AG04450 (cell line): Measurements from ENCODE around the gene EPHB4. TPM values are rescaled to one million over a fixed set of nuclear protein-coding genes. Genes with fewer than 3 reads are reported as not detected.

Experiments
- CTCF ChIA-PET: fragments of 300-600, 350-600 bp; formaldehyde crosslinking; extraction: SDS; loops from one replicate; lab custom pipeline; 2022; ENCODE audit warnings: antibody characterized with exemption, inconsistent platforms; lab: Charles Lee
- POLR2A ChIA-PET: fragments of 350-600 bp; formaldehyde crosslinking; extraction: SDS; loops from one replicate; lab custom pipeline; 2021; ENCODE audit warnings: antibody characterized with exemption, inconsistent platforms; lab: Yijun Ruan, JAX
- DNase-seq: peaks from one replicate; pipeline ENCODE4 v3.0.0-alpha.2; 2011; ENCODE audit warnings: low read depth, low spot score
- H3K27ac ChIP-seq: one replicate; pipeline ENCODE4 v1.5.1; 2012; ENCODE audit warnings: low read depth, low read length, control low read depth
- H3K27me3 ChIP-seq: one replicate; pipeline ENCODE4 v1.6.0; 2012; ENCODE audit warnings: low read length; ENCODE audit not compliant: control insufficient read depth, insufficient read depth
- H3K4me3 ChIP-seq: 2 replicates; pipeline ENCODE4 v1.5.1; 2011; ENCODE audit warnings: mild to moderate bottlenecking, low read depth, low read length, control low read depth
- H3K9me3 ChIP-seq: 2 replicates; pipeline ENCODE4 v1.5.1; 2012; ENCODE audit warnings: low read length; ENCODE audit not compliant: control insufficient read depth, insufficient read depth
- CTCF ChIP-seq: IDR thresholded peaks from 2 replicates; pipeline ENCODE4 v1.5.1; 2011; ENCODE audit warnings: low read depth, low read length, control low read depth, inconsistent platforms
- polyA plus RNA-seq: library from polyadenylated mRNA; depleted of rRNA; stranded (reverse); fragments of >200 nt; gene quantifications from 2 replicates; pipeline ENCODE4 v1.2.3, GENCODE V29; 2011

The EPHB4 gene
- polyA plus RNA-seq, 1 experiment, result 43.8 TPM

- ChIA-PET CTCF (no interaction called here), POLR2A (no interaction called here)
- DNase-seq, result no peak
- Histone ChIP-seq H3K27ac (no peak overlapping the region), H3K27me3 (peaks cover 13% of the 10 kb centered on the region), H3K9me3 (peaks cover 3% of the 10 kb centered on the region), H3K4me3 (no peak overlapping the region)
- no peak for TF ChIP-seq CTCF
Measured at GRCh38 chr7:100779359-100779758, 48.0 kb downstream of the EPHB4 start.

- Histone ChIP-seq H3K27ac (no peak overlapping the region), H3K9me3 (no peaks in the 10 kb centered on the region; the same call in 1 of the 2 replicates), H3K4me3 (no peak overlapping the region), H3K27me3 (peaks cover 17% of the 10 kb centered on the region)
- no peak for TF ChIP-seq CTCF
- DNase-seq, result no peak
- ChIA-PET CTCF (interaction anchor here (0.6 kb wide), 1 partner anchor 58 kb away, joined by 3 read pairs; no protein-coding TSS in a partner anchor), POLR2A (no interaction called here)
Measured at GRCh38 chr7:100778061-100778621, 49.2 kb downstream of the EPHB4 start.

- H3K9me3 ChIP-seq, result no peaks in the 10 kb centered on the region; the same call in 1 of the 2 replicates
- ChIA-PET CTCF (no interaction called here), POLR2A (no interaction called here)
- H3K27ac ChIP-seq, result no peak overlapping the region
- no peak for TF ChIP-seq CTCF
- H3K27me3 ChIP-seq, result peaks cover 23% of the 10 kb centered on the region
- H3K4me3 ChIP-seq, result no peak overlapping the region
- no peak for DNase-seq
Measured at GRCh38 chr7:100773491-100773890, 53.8 kb downstream of the EPHB4 start.

- DNase-seq, result no peak
- POLR2A ChIA-PET, result no interaction called here
- H3K9me3 ChIP-seq, result no peaks in the 10 kb centered on the region; the same call in 1 of the 2 replicates
- CTCF ChIA-PET, result no interaction called here
- TF ChIP-seq CTCF, result no peak
- H3K27ac ChIP-seq, result no peak overlapping the region
- H3K27me3 ChIP-seq, result peaks cover 36% of the 10 kb centered on the region
- H3K4me3 ChIP-seq, result no peak overlapping the region
Measured at GRCh38 chr7:100768784-100769183, 58.5 kb downstream of the EPHB4 start.

GRCh38 chr7:100765250-100765649 is 62.1 kb downstream of the EPHB4 start:
- POLR2A ChIA-PET, result no interaction called here
- Histone ChIP-seq H3K9me3 (no peaks in the 10 kb centered on the region), H3K4me3 (no peak overlapping the region), H3K27me3 (peaks cover 35% of the 10 kb centered on the region), H3K27ac (no peak overlapping the region)
- no peak for TF ChIP-seq CTCF
- CTCF ChIA-PET, result no interaction called here
- no peak for DNase-seq
